Upper lobe of right lung (tissue), 1 donor: ENCODE data around the gene TTLL1. TPM values are rescaled to one million over a fixed set of nuclear protein-coding genes. Genes with fewer than 3 reads are reported as not detected.

Experiments
- ATAC-seq: fragments of 200-7000 bp; cut with Tn5 transposase; one replicate; pipeline ENCODE4 v1.9.1; 2020; ENCODE audit warnings: mild to moderate bottlenecking, moderate library complexity
- DNase-seq: peaks from one replicate; pipeline ENCODE4 v3.0.0-alpha.2; 2020
- H3K27ac ChIP-seq: fragments of 200-600 bp; one replicate; pipeline ENCODE4 v1.8.0; 2022
- H3K27me3 ChIP-seq: fragments of 200-600 bp; one replicate; pipeline ENCODE4 v1.8.0; 2022; ENCODE audit warnings: mild to moderate bottlenecking
- H3K36me3 ChIP-seq: fragments of 200-600 bp; one replicate; pipeline ENCODE4 v1.8.0; 2022
- H3K4me1 ChIP-seq: fragments of 200-600 bp; one replicate; pipeline ENCODE4 v1.8.0; 2022
- H3K4me3 ChIP-seq: fragments of 200-600 bp; one replicate; pipeline ENCODE4 v1.8.0; 2022; ENCODE audit warnings: mild to moderate bottlenecking
- H3K9me3 ChIP-seq: fragments of 200-600 bp; one replicate; pipeline ENCODE4 v1.8.0; 2022
- CTCF ChIP-seq: fragments of 200-600 bp; IDR thresholded peaks from one replicate; pipeline ENCODE4 v1.8.0; 2022; ENCODE audit warnings: antibody characterized with exemption
- intact Hi-C: fragments of 100-400 bp; cut with DNase I; formaldehyde crosslinking; loops from one replicate; pipeline ENCODE4 v1.11.0; 2022
- total RNA-seq: library from RNA; stranded (reverse); fragmentation: NEBNext Ultra II Directional; extraction: Animal tissue kit (Norgen Biotek cat#: 25700); gene quantifications from one replicate; pipeline ENCODE4 v1.2.1, GENCODE V29; 2021
- donor health status: DM: no; HTN: yes; CAD: no; lungs with severe emphysema.

Gene TTLL1
- total RNA-seq, 1 donor from 2014 or later: 5.1 TPM

- H3K9me3 ChIP-seq: no peaks in the 10 kb centered on the region
- ATAC-seq (peak; percentile 49), DNase-seq (no peak)
- intact Hi-C loops: no loop called here
- H3K4me3 ChIP-seq: no peak overlapping the region
- H3K27me3 ChIP-seq: peaks cover 25% of the 10 kb centered on the region
- H3K4me1 ChIP-seq: peaks cover 12% of the 10 kb centered on the region
- H3K27ac ChIP-seq: no peak overlapping the region
- H3K36me3 ChIP-seq: no peaks in the 10 kb centered on the region
- TF ChIP-seq CTCF: no peak
These were observed 25.8 kb upstream of the TTLL1 start for GRCh38 chr22:43114958-43115357.

DNA sequence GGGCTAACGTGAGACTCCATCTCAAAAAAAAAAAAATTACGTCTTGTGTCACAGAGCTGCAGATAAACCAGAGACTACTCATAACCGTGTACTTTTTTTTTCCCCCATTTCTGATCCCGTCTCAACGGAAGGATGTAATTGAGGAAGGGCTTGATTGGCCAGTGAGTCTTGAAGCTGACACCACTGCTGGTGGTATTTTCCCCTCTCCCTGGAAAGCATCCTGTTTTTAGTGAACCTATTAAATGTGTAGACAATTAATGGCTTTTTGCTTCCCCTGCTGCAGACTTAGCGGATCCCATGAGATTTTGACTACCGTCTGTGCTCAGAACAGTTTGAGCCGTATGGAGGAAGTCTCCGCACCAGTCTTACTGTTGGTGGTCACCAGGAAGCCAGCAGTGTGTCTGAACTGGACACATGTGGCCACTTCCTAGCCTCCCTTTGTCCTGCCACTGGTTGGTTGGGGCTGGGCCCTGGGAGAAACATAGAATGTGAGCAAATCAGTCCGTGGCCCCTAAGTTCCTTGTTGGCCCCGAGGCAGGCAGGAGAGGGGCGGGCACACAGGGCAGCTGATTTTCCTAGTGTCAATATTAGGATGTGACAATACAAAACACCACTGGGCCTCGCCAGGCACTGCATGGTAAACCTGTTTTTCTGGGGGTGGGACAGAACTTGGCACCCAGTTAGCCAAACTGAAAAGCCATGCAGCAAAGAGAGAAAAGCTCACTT is 24.5 kb upstream of the TTLL1 start:
- no peak for TF ChIP-seq CTCF
- Histone ChIP-seq H3K36me3 (no peaks in the 10 kb centered on the region), H3K4me1 (peaks cover 14% of the 10 kb centered on the region), H3K4me3 (no peak overlapping the region), H3K27ac (no peak overlapping the region), H3K9me3 (no peaks in the 10 kb centered on the region), H3K27me3 (peaks cover 30% of the 10 kb centered on the region)
- intact Hi-C loops: no loop called here
- no peak for ATAC-seq
- DNase-seq: no peak

DNA sequence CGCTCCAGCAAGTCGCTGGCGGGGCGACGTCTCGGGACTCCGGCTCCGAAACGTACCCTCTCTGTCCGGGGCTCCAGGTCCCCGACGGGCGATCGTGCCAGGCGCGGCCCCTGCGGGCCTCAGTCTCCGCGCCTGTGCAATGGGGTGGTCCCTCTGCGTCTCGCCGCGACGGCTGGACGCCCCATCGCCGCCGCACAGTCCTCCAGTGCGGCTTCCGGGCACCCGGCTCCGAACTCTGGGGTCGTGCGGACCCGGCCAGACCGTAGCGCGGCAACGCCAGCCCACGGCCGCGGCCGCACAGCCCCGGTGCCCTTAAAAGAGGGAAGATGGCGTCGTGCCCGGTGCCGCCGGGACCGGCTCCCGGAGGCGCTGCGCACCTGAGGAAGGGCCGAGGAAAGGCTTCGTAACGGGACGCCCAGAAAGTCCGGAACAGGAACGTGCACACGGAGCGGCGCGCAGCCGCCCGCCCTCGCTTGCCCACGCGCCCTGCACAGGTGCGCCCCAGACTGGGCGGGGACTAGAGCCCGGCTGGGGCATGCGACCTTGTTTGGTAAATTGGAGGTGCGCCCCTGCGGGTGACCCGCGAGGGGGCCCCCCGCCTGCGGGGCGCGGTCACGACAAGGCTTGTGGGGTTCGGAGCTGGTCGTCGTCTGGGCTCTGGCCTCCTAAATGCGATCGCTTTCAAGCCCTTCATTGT is 21.9 kb upstream of the TTLL1 start:
- peak; percentile 83 for DNase-seq
- Histone ChIP-seq H3K4me3 (peak overlapping the region; percentile 68), H3K9me3 (no peaks in the 10 kb centered on the region), H3K27ac (peak overlapping the region; percentile 36), H3K4me1 (peaks cover 14% of the 10 kb centered on the region), H3K27me3 (peaks cover 30% of the 10 kb centered on the region), H3K36me3 (no peaks in the 10 kb centered on the region)
- intact Hi-C loops: no loop called here
- ATAC-seq: peak; percentile 81
- TF ChIP-seq CTCF: no peak

- H3K27ac ChIP-seq: peak within 1 kb of the TSS; percentile 36
- H3K9me3 ChIP-seq: no peaks in the 10 kb centered on the region
- intact Hi-C loops: no loop called here
- H3K27me3 ChIP-seq: peaks cover 30% of the 10 kb centered on the region
- peaks cover 14% of the 10 kb centered on the region for H3K4me1 ChIP-seq
- H3K4me3 ChIP-seq: peak within 1 kb of the TSS; percentile 68
- TF ChIP-seq CTCF: peak; percentile 34
- peak; percentile 73 for ATAC-seq
- DNase-seq: peak; percentile 75
- no peaks in the 10 kb centered on the region for H3K36me3 ChIP-seq
These were observed 21.3 kb upstream of the TTLL1 start, which contains the start of gene BIK for GRCh38 chr22:43110444-43110926. TSS of gene BIK (plus strand) at chr22:43110750. CDS start at chr22:43124023, 13,273 bp downstream.

DNA sequence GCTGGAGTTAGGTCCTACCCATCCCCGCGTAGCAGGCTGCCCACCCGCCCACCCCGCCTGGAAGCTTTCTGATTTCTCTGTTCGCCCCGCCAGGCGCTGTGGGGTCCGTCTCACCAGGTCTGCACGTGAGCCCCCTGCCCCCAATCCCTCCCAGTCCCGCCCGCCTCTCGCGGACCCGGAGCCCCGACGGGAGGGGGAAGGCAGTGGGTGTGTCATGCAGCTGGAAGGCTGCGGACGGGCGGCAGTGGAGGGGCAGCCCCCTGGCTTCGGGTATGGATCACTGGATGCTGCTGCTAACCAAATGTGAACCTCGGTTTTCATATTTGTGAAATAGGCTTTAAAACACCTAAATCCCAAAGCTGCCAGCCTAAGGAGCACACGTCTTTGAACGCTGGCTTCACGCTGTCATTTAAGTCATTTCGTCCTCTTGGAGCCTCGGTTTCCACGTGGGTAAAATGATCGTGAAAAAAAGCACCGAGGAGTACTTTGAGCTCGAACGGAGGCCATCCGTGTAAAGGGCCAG is 20.8 kb upstream of the TTLL1 start:
- no peak for ATAC-seq
- intact Hi-C loops: no loop called here
- Histone ChIP-seq H3K9me3 (no peaks in the 10 kb centered on the region), H3K27me3 (peaks cover 30% of the 10 kb centered on the region), H3K36me3 (no peaks in the 10 kb centered on the region), H3K4me1 (peaks cover 14% of the 10 kb centered on the region), H3K27ac (no peak overlapping the region), H3K4me3 (peak overlapping the region; percentile 68)
- DNase-seq: no peak
- TF ChIP-seq CTCF: no peak
